ENCODE measurements around the gene SETX.

DNA sequence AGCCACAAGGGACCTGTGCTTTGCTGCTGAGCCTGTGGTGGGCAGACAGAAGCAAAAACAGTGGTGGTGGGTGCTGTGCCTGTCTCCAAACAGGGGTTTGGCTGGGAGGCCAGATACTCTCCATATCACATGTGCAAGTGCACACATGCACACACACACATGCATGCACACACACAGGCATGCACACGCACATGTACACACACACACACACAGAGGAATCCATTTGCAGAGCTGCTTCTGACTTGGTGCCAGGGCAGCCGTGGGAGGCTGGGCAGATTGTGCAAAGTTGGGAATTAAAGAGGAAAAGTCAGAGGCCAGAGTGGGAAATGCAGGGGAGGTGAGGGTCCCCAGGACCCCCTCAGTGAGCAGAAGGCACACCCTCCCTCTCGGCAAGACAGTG lies 121.6 kb downstream of the SETX start:
- no peak for TF ChIP-seq ZNF70 (CRISPR knock-in tag; IDR thresholded peaks at IDR 0.05)
- TF ChIP-seq TCF4 (CRISPR knock-in tag; IDR thresholded peaks at IDR 0.05; ENCODE audit: borderline replicate concordance), result no peak
- no peak for TF ChIP-seq ZFP30 (CRISPR knock-in tag; IDR thresholded peaks at IDR 0.05)
- no peak for TF ChIP-seq ZFP3 (CRISPR knock-in tag; IDR thresholded peaks at IDR 0.05)
- TF ChIP-seq RARB (CRISPR knock-in tag; IDR thresholded peaks at IDR 0.05), result no peak
- TF ChIP-seq PPARA (CRISPR knock-in tag; IDR thresholded peaks at IDR 0.05; ENCODE audit: borderline replicate concordance), result no peak
- no peak for TF ChIP-seq GLIS3 (CRISPR knock-in tag; IDR thresholded peaks at IDR 0.05)
- no peak for TF ChIP-seq ARNTL (CRISPR knock-in tag; IDR thresholded peaks at IDR 0.05; ENCODE audit: borderline replicate concordance, low read depth)
